HepG2 (cell line): ENCODE measurements around the gene FGF9. TPM values are rescaled to one million over a fixed set of nuclear protein-coding genes. Genes with fewer than 3 reads are reported as not detected.

Experiments used
- ATAC-seq: fragments of 200-7000 bp; cut with Tn5 transposase; 3 replicates; pipeline ENCODE4 v1.9.1; 2020; ENCODE audit warnings: mild to moderate bottlenecking, moderate library complexity
- BruUV-seq: library from RNA; stranded (reverse); fragments of 400-500 nt; replicated peaks from 2 replicates; lab custom pipeline; 2021; lab: Mats Ljungman, UMichigan
- CTCF ChIA-PET: fragments of 300-600 bp; formaldehyde crosslinking; extraction: SDS; loops from one replicate; lab custom pipeline; 2021; ENCODE audit warnings: low total read pairs, inconsistent platforms, low intra/inter-chr PET ratio; lab: Yijun Ruan, JAX
- POLR2A ChIA-PET: fragments of 350-600 bp; sonication (Branson Sonifier 250); formaldehyde crosslinking; loops from one replicate; lab custom pipeline; 2020; ENCODE audit warnings: antibody characterized with exemption, inconsistent platforms; lab: Yijun Ruan, JAX
- DNase-seq: peaks from one replicate; pipeline ENCODE4 v3.0.0-alpha.2; 2015; ENCODE audit warnings: low spot score
- FAIRE-seq: peaks from 3 replicates; lab custom pipeline; 2011; peaks lifted over from hg19 to GRCh38; lab: Jason Lieb, UNC
- H2AFZ ChIP-seq: one replicate; pipeline ENCODE4 v1.6.1; 2011; ENCODE audit warnings: low read length, inconsistent platforms
- H3K27ac ChIP-seq: fragments of 300-600 bp; 3 replicates; pipeline ENCODE4 v1.8.0; 2011; ENCODE audit warnings: mixed run types, mild to moderate bottlenecking, mixed read lengths, low read length, inconsistent platforms; ENCODE audit not compliant: insufficient read depth; ENCODE audit errors: extremely low read length
- H3K27me3 ChIP-seq, 2 experiments: fragments of 200-600 bp in 1 of 2; 2 replicates in 1 of 2; 3 replicates in 1 of 2; pipeline versions ENCODE4 v1.6.0 to v1.8.0; 2011; ENCODE audit warnings: low read length in 2 of 2, mild to moderate bottlenecking in 2 of 2, moderate library complexity in 2 of 2, inconsistent platforms in 1 of 2; ENCODE audit not compliant: insufficient read depth in 2 of 2, control insufficient read depth in 1 of 2
- H3K36me3 ChIP-seq, 2 experiments: fragments of 200-600 bp in 1 of 2; replicated peaks in 1 of 2; 2 replicates in 1 of 2; 3 replicates in 1 of 2; pipeline versions ENCODE4 v1.5.1 to v1.8.0; 2011; ENCODE audit warnings: low read length in 2 of 2, inconsistent platforms in 1 of 2; ENCODE audit not compliant: insufficient read depth in 2 of 2, control insufficient read depth in 1 of 2
- H3K4me1 ChIP-seq: 2 replicates; pipeline ENCODE4 v1.5.1; 2012; ENCODE audit warnings: low read length, inconsistent platforms; ENCODE audit not compliant: insufficient read depth
- H3K4me2 ChIP-seq: 2 replicates; pipeline ENCODE4 v1.6.0; 2011; ENCODE audit warnings: low read depth, low read length, inconsistent platforms
- H3K4me3 ChIP-seq, 3 experiments: fragments of 200-600 bp in 1 of 3; sonication (generic), shearing (Covaris generic) in 1 of 3; replicated peaks in 1 of 3; 2 replicates each; pipeline ENCODE4 v1.5.1; 2011 to 2016; ENCODE audit warnings: low read length in 3 of 3, inconsistent platforms in 2 of 3, low read depth in 2 of 3, mild to moderate bottlenecking in 2 of 3, control low read depth in 1 of 3, mixed read lengths in 1 of 3; ENCODE audit not compliant: insufficient read depth in 1 of 3
- H3K79me2 ChIP-seq: one replicate; pipeline ENCODE4 v1.6.1; 2011; ENCODE audit warnings: low read length, inconsistent platforms; ENCODE audit not compliant: insufficient read depth
- H3K9ac ChIP-seq: 2 replicates; pipeline ENCODE4 v1.6.0; 2011; ENCODE audit warnings: mild to moderate bottlenecking, low read depth, low read length, inconsistent platforms; ENCODE audit not compliant: insufficient read depth
- H3K9me3 ChIP-seq: 2 replicates; pipeline ENCODE4 v1.5.1; 2012; ENCODE audit warnings: mild to moderate bottlenecking, low read length
- H4K20me1 ChIP-seq: 2 replicates; pipeline ENCODE4 v1.6.0; 2011; ENCODE audit warnings: inconsistent platforms, mild to moderate bottlenecking, low read length, moderate library complexity; ENCODE audit not compliant: insufficient read depth
- BHLHE40 ChIP-seq: IDR thresholded peaks from 2 replicates; pipeline ENCODE4 v1.6.1; 2011; ENCODE audit warnings: low read length, improper control_type of control experiment
- EZH2 ChIP-seq: conservative IDR thresholded peaks from 2 replicates; pipeline ENCODE4 v1.6.1; 2012; ENCODE audit warnings: mild to moderate bottlenecking, low read depth, low read length, moderate library complexity
- PHF5A ChIP-seq: IDR thresholded peaks from one replicate; pipeline ENCODE4 v1.6.1; 2018; ENCODE audit warnings: low read depth, missing genetic modification reagents; ENCODE audit not compliant: unreplicated experiment
- SP4 ChIP-seq: sonication (generic); formaldehyde crosslinking; IDR thresholded peaks from 2 replicates; pipeline ENCODE4 v1.8.1; 2023; ENCODE audit warnings: mild to moderate bottlenecking, missing genetic modification reagents
- TMF1 ChIP-seq: sonication (generic); formaldehyde crosslinking; IDR thresholded peaks from 2 replicates; pipeline ENCODE4 v1.8.1; 2022; ENCODE audit warnings: low read depth, missing genetic modification reagents
- ZNF292 ChIP-seq: sonication (generic); formaldehyde crosslinking; IDR thresholded peaks from 2 replicates; pipeline ENCODE4 v1.8.1; 2022; ENCODE audit warnings: mild to moderate bottlenecking, low read depth, missing genetic modification reagents, borderline replicate concordance
- ZNF749 ChIP-seq: sonication (generic); formaldehyde crosslinking; IDR thresholded peaks from 2 replicates; pipeline ENCODE4 v1.8.0; 2022; ENCODE audit warnings: mild to moderate bottlenecking, missing genetic modification reagents, moderate library complexity, borderline replicate concordance
- ZNF768 ChIP-seq: sonication (generic); formaldehyde crosslinking; IDR thresholded peaks from 2 replicates; pipeline ENCODE4 v1.4.0; 2020; ENCODE audit warnings: missing genetic modification reagents
- ZNF883 ChIP-seq: sonication (generic); formaldehyde crosslinking; IDR thresholded peaks from 2 replicates; pipeline ENCODE4 v1.5.1; 2020; ENCODE audit warnings: mild to moderate bottlenecking, missing genetic modification reagents; ENCODE audit errors: not compliant biosample characterization
- ZSCAN25 ChIP-seq: sonication (generic); formaldehyde crosslinking; IDR thresholded peaks from 2 replicates; pipeline ENCODE4 v1.8.0; 2022; ENCODE audit warnings: mild to moderate bottlenecking, missing genetic modification reagents
- whole genome bisulfite sequencing: methylation state at CpG from one replicate; pipeline ENCODE4 v1.1.6; 2017; ENCODE audit warnings: low lambda C conversion rate; 5-methylcytosine and 5-hydroxymethylcytosine counted together
- in situ Hi-C: cut with HindIII; loops from 2 replicates; pipeline ENCODE4 v1.10.0; 2017; ENCODE audit warnings: low pct_unique_long_range_greater_than_20kb; ENCODE audit not compliant: extremely low pct_ligation_motif_present
- intact Hi-C: fragments of 100-400 bp; cut with micrococcal nuclease; formaldehyde crosslinking; loops from one replicate; pipeline ENCODE4 v1.10.0; 2022; ENCODE audit not compliant: unreplicated experiment
- polyA plus RNA-seq, 8 experiments: library from polyadenylated mRNA; depleted of rRNA in 3 of 8; stranded (reverse) in 7 of 8; unstranded in 1 of 8; fragments of >200 nt; fragmentation: Illumina TruSeq in 4 of 8; extraction: Trizol in 4 of 8; gene quantifications; 2 replicates each; pipeline versions ENCODE4 v1.2.1 to v1.2.3, GENCODE V29; 2011 to 2016; ENCODE audit warnings: low read depth in 4 of 8, missing spikeins in 1 of 8, mixed read lengths in 1 of 8; ENCODE audit not compliant: insufficient read depth in 1 of 8
- total RNA-seq, 5 experiments: library from RNA; depleted of rRNA; stranded (reverse); fragments of >200 nt; fragmentation: Illumina TruSeq; extraction: Trizol; gene quantifications; 2 replicates each; pipeline ENCODE4 v1.2.3, GENCODE V29; 2016; ENCODE audit warnings: low read depth in 1 of 5
- TF ChIP-seq, protein P1 (sequence below): sonication (generic); formaldehyde crosslinking; IDR thresholded peaks from 2 replicates; pipeline ENCODE4 v1.5.0; 2020; ENCODE audit warnings: mild to moderate bottlenecking, missing genetic modification reagents
- TF ChIP-seq, protein P2 (sequence below): sonication (generic); formaldehyde crosslinking; IDR thresholded peaks from 2 replicates; pipeline ENCODE4 v1.5.0; 2020; ENCODE audit warnings: mild to moderate bottlenecking, missing genetic modification reagents, moderate library complexity

Gene FGF9
- total and polyA plus RNA-seq, 2 of the 13 experiments (the other 11 are each of a cell fraction or from before 2014, with no cell fraction given) = not detected

DNA sequence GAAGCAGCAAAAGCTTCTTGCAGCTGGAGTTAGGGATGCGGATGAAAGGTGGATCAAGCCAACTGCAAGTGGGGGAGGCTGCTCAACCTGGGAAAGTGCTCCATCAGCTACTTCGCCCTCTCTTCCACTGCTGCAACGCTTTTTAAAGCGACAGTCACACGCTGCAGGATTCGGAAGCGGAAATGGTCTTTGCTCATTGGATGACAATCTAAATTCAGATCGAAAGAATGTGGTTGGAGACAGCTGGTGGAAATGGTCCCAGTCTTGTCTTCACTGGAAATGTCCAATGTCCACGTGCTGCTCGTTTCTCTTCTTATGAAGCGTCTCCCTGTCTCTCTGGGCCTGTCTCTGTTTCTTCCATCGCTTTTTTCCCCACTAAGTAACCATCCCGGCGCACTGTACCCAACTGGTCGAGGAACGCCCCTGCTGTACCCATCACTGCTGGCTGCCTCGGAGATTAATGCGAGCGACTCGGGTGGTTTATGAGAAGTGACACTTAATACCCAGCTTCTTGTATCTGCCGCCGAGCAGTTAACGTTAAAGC lies 2.1 kb upstream of the FGF9 start:
- Histone ChIP-seq H3K9me3 (no peaks in the 10 kb centered on the region), H3K36me3 (no peaks in the 10 kb centered on the region), H3K27me3 (peaks cover 11 to 57% of the 10 kb centered on the region in 2 experiments; a peak in 4 of 5 replicates), H2AFZ (no peak overlapping the region), H3K79me2 (no peaks in the 10 kb centered on the region), H3K4me1 (peaks cover 56% of the 10 kb centered on the region), H4K20me1 (no peaks in the 10 kb centered on the region), H3K4me3 (no peak overlapping the region), H3K4me2 (no peak overlapping the region), H3K27ac (no peak overlapping the region), H3K9ac (no peak overlapping the region)
- FAIRE-seq = no peak
- ChIA-PET POLR2A (no interaction called here), CTCF (no interaction called here)
- DNase-seq = no peak
- in situ Hi-C loops (no loop called here), intact Hi-C loops (no loop called here)
- no TSS peak for BruUV-seq
- 53% methylated on average over 23 of the region's 23 CpGs for WGBS
- TF ChIP-seq PHF5A (no peak), ZNF292 (CRISPR knock-in tag) (no peak)
- TF ChIP-seq, protein P1, sequence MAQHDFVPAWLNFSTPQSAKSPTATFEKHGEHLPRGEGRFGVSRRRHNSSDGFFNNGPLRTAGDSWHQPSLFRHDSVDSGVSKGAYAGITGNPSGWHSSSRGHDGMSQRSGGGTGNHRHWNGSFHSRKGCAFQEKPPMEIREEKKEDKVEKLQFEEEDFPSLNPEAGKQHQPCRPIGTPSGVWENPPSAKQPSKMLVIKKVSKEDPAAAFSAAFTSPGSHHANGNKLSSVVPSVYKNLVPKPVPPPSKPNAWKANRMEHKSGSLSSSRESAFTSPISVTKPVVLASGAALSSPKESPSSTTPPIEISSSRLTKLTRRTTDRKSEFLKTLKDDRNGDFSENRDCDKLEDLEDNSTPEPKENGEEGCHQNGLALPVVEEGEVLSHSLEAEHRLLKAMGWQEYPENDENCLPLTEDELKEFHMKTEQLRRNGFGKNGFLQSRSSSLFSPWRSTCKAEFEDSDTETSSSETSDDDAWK = no peak
- no peak for ATAC-seq

DNA sequence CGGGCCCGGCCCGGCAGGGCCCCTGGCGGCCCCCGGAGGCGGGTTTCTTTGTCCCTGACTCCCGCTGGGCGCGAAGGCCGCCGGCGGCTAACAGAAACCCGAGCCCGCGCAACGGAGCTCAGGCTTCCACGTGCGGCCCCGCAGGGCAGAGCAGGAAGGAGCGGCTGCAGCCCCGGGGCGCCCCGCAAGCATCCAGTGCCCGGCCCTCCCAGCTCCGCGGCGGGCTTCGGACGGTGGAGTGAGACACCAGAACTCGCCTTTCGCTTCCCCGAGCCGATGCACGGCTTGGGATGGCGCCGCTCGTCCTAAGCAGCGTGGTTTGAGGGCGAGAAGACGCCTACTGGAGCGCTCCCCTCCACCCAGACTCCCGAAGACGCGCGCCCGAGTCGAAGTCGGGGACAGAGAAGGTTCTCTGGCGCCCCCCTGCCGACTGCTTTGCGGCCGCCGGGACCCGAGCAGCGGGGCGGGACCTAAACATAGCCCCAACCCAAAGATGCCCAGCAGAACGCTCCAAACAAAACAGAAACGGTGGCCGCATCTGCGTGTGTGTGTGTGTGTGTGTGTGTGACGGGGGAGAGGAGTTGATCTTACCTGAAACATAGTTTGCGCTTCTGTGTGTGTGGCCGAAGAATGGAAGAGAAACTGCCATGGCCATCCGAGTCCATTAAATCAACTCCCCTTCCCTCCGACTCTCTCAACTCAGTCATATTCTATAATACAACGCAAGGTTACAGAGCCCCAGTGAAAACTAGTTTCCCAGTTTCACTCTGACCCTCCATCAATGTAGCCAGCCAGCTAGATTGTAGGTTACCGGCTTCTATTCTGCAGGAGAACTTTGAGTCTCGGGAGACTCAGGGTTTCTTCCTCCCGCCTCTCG lies 629 bp upstream of the FGF9 start:
- peaks cover 14 to 68% of the 10 kb centered on the region in 2 experiments; a peak in 4 of 5 replicates for H3K27me3 ChIP-seq
- no peaks in the 10 kb centered on the region for H3K36me3 ChIP-seq
- H3K9me3 ChIP-seq = no peaks in the 10 kb centered on the region
- no peak overlapping the region for H3K27ac ChIP-seq
- no peaks in the 10 kb centered on the region for H4K20me1 ChIP-seq
- in situ Hi-C loops = no loop called here
- no peak overlapping the region for H3K9ac ChIP-seq
- FAIRE-seq (no peak), DNase-seq (no peak), ATAC-seq (peak; percentile 50)
- peak overlapping the region; percentile 82 for H3K4me2 ChIP-seq
- 3% methylated on average over 23 of the region's 70 CpGs for WGBS
- peak overlapping the region; percentile 35 to 69 (median 55) for H3K4me3 ChIP-seq
- ChIA-PET POLR2A (interaction anchor here (1.1 kb wide), 1 partner anchor 66 kb away, joined by 3 read pairs; the partner anchor contains the start of gene MICU2), CTCF (no interaction called here)
- no peak overlapping the region for H2AFZ ChIP-seq
- H3K79me2 ChIP-seq = no peaks in the 10 kb centered on the region
- BruUV-seq = no TSS peak
- peaks cover 48% of the 10 kb centered on the region for H3K4me1 ChIP-seq
- intact Hi-C loops = loop anchor here (5.0 kb wide), 1 partner anchor 33 kb away; no protein-coding TSS in a partner anchor
- no peak for TF ChIP-seq BHLHE40
- TF ChIP-seq TMF1 = peak; percentile 43; the same call in 1 of the 2 replicates
- TF ChIP-seq SP4 = peak; percentile 21; the same call in 1 of the 2 replicates
- TF ChIP-seq EZH2 = peak; percentile 61; the same call in 1 of the 2 replicates
- TF ChIP-seq ZNF768 (CRISPR knock-in tag) = 0 out of 2 replicates have a peak, but pooled peaks have one; percentile 32
- TF ChIP-seq, protein P2, sequence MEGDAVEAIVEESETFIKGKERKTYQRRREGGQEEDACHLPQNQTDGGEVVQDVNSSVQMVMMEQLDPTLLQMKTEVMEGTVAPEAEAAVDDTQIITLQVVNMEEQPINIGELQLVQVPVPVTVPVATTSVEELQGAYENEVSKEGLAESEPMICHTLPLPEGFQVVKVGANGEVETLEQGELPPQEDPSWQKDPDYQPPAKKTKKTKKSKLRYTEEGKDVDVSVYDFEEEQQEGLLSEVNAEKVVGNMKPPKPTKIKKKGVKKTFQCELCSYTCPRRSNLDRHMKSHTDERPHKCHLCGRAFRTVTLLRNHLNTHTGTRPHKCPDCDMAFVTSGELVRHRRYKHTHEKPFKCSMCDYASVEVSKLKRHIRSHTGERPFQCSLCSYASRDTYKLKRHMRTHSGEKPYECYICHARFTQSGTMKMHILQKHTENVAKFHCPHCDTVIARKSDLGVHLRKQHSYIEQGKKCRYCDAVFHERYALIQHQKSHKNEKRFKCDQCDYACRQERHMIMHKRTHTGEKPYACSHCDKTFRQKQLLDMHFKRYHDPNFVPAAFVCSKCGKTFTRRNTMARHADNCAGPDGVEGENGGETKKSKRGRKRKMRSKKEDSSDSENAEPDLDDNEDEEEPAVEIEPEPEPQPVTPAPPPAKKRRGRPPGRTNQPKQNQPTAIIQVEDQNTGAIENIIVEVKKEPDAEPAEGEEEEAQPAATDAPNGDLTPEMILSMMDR (CRISPR knock-in tag) = peak; percentile 39
- no peak for TF ChIP-seq ZSCAN25 (CRISPR knock-in tag)
- TF ChIP-seq ZNF883 (CRISPR knock-in tag) = no peak
- TF ChIP-seq ZNF749 (CRISPR knock-in tag) = 0 out of 2 replicates have a peak, but pooled peaks have one; percentile 11
